Measurements from ENCODE around the gene MYO15A.

DNA sequence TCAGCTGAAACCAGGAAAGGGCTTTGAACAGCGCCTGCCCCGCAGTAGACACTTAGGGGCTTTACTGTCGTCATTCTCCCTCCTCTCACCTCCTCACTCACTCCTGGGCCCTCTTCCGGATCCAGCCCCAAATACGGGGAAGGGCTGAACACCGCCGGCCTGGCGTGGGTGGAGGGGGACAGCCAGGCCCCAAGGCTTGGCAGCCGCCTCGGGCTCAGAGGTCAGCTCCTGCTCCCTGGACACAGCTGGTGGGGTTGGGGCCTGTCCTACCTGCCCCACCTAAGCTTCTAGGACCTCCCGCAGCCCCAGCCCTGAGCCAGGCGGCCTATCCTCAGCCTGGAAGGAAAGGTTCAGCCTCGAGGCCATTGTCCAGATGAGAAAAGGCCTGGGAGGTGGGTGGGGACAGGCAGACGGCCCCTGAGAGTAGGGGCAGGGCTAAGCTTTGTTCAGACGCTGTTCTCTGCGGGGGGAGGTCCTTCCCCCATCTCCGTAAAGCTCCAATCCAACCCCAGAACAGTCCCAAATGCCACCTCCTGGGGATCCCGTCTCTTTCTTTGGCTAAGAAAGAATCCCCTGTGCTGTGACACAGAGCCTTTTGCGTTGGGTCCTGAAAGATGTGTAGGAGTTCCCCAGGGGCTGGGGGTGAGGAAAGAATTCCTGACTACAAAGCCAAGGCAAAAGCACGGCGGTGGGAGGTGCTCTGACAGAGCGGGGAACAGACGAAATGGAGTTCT is 116.0 kb downstream of the MYO15A start:
- TF ChIP-seq, protein P1, sequence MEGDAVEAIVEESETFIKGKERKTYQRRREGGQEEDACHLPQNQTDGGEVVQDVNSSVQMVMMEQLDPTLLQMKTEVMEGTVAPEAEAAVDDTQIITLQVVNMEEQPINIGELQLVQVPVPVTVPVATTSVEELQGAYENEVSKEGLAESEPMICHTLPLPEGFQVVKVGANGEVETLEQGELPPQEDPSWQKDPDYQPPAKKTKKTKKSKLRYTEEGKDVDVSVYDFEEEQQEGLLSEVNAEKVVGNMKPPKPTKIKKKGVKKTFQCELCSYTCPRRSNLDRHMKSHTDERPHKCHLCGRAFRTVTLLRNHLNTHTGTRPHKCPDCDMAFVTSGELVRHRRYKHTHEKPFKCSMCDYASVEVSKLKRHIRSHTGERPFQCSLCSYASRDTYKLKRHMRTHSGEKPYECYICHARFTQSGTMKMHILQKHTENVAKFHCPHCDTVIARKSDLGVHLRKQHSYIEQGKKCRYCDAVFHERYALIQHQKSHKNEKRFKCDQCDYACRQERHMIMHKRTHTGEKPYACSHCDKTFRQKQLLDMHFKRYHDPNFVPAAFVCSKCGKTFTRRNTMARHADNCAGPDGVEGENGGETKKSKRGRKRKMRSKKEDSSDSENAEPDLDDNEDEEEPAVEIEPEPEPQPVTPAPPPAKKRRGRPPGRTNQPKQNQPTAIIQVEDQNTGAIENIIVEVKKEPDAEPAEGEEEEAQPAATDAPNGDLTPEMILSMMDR (IDR thresholded peaks at IDR 0.05): no peak
- no peak for TF ChIP-seq EZH2 (IDR thresholded peaks at IDR 0.05; ENCODE audit: borderline replicate concordance, insufficient read depth, low read depth, low read length, poor library complexity, severe bottlenecking)

Data from B cell (primary cell).